DMS53 treated with DMSO at 0.1 percent for 48 hours (cell line): Measurements from ENCODE around the gene INSM1.

ENCODE experiments used
- DNase-seq: peaks from one replicate; lab custom pipeline; 2025; ENCODE audit not compliant: unreplicated experiment; lab: John Stamatoyannopoulos, UW

The INSM1 gene

GRCh38 chr20:20360464-20360863, 7.4 kb upstream of the INSM1 start:
- peak; percentile 80 for DNase-seq

- DNase-seq, result peak; percentile 86
These were observed 5.0 kb upstream of the INSM1 start for GRCh38 chr20:20362774-20363433.

- peak; percentile 69 for DNase-seq
These were observed 4.5 kb upstream of the INSM1 start for GRCh38 chr20:20363434-20363798.

- peak; percentile 89 for DNase-seq
These were observed 3.9 kb upstream of the INSM1 start for GRCh38 chr20:20363799-20364592.

DNA sequence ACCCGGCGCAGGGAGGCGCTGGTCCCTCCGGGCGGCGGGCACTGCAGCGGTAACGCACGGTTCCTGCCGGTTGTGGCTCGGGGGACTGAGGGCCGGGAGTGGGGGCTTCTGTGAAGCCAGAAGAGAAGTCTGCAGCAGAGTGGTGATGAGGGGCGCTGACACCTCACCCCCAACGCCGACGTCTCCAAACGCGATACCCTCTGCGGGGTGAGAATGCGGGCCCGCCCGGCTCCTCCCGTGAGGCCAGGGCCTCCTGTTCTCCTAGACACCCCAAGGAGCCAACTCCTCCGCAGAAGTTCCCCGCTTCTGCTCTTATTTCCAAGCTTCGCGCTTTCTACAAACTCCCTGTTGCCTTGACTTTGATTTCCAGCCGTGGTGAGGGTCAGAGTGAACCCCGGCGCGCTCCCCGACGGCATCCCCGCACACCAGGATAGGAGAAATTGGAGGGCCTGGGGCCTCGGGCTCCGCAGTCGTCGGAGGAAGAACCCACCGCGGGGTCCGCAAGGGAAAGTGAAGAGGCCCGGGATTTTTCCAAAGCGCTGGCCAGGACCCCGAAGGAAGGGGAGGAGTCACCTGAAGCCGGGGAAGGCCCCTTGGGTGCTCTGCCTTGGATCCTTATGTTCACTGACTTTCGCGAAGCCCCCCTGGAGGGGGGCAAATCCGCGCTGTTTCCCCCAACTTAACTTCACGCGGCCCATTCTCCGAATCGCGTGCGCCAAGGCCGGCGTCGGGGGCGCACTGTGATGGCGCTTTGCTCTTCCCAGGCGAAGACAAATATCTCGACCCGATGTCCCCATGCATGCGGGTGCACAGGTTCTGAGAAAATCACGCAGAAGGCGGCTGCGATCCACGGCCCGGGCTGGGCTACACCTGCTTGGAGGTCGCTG, 3.1 kb upstream of the INSM1 start:
- DNase-seq, result no peak

DNA sequence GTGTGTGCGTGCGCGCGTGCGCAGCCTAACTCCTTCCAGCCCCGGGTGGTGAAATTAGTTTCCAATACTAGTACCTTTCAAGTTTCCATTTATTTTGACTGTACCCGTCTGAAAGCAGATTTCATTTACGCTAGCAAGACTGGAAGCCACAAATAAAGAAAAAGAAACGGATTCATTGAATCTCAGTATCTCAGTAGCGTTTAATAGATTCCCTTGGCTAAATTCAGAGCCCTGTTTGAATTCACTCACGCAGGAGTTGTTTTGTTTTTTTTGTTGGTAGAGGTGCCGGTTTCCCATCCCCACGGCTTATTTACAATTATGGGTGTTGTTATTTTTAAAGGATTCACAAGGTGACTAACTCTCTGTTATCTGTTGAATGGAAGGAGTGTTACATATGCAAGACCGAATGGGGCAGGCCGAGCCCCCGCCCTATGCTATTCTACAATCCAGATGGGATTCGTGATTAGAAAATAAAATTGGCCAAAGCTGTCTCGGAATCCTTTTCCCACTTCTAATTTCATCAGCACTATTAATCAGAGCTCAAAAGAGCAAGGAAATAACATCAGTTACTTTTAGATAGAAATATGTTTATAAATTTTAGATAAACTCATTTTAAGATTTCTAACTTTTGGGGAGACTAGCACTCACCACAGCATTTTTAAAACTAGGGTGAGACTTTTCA, 2.3 kb upstream of the INSM1 start:
- DNase-seq, result no peak

GRCh38 chr20:20366551-20366875, 1.4 kb upstream of the INSM1 start:
- DNase-seq, result peak; percentile 66

- DNase-seq, result peak; percentile 66
These were observed 879 bp upstream of the INSM1 start for GRCh38 chr20:20366876-20367574.

- DNase-seq, result no peak
These were observed 730 bp downstream of the INSM1 start for GRCh38 chr20:20368418-20369249.

DNA sequence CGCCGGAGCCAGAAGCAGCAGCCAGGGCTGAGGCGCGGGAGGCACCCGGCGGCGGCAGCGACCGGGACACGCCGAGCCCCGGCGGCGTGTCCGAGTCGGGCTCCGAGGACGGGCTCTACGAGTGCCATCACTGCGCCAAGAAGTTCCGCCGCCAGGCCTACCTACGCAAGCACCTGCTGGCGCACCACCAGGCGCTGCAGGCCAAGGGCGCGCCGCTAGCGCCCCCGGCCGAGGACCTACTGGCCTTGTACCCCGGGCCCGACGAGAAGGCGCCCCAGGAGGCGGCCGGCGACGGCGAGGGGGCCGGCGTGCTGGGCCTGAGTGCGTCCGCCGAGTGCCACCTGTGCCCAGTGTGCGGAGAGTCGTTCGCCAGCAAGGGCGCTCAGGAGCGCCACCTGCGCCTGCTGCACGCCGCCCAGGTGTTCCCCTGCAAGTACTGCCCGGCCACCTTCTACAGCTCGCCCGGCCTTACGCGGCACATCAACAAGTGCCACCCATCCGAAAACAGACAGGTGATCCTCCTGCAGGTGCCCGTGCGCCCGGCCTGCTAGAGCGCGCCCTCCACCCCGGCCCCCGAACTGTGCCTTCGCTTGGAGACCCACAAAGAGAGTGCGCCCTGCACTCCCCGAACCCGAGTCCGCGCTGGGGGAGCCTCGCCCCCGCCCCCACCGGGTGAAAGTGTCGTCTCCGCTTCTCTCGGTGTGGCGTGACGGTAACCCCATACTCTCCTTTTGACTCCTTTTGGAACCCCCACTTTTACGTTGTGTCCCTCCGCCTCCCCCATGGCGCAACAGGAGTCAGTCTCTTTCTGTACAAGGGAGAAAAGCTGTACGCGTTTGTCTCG, 1.6 kb downstream of the INSM1 start:
- peak; percentile 57 for DNase-seq

DNA sequence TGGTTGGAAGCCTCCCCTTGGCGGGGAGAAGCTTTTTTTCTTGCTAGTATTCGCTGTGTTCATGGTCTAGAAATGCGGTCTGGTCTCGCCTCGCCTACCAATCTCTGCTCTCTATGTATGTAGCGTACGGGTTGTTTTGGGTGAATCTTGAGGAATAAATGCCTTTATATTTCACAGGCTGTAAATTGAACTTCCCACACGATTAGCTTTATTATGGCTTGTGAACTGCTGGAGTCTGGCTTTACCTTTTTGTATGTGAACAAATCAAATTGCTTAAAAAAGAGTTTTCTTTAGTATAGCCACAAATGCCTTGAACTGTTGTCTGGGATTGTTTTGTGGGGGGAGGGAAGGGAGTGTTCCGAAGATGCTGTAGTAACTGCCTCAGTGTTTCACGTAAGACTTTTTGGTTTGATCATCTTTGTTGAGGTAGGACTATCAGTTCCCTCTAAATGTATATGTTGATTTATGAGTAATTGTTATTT, 2.2 kb downstream of the INSM1 start:
- DNase-seq, result peak; percentile 13

DNA sequence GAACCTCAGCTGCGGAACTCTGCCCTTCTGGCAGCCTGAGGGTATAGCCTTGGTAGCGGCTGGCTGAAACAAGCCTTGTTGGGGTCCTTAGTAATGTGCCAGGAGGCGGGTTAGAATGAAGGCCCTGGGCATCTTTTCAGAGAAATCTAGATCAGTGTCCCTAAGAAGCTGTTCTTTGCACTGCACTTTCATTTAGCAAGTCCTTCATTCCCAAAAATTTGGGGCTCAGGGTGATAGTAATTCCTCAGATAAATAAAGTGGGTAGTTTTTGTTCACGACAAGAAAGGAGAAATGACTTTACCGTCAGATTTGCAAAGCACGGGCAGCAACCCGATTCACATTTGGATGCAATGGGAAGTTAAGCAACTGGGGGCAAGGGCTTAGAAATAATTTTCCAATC, 3.2 kb downstream of the INSM1 start:
- DNase-seq, result no peak

- DNase-seq, result no peak
These were observed 3.8 kb downstream of the INSM1 start for GRCh38 chr20:20371681-20372080.

GRCh38 chr20:20373091-20373571, 5.2 kb downstream of the INSM1 start:
- DNase-seq, result peak; percentile 69

GRCh38 chr20:20375862-20376261, 8.0 kb downstream of the INSM1 start:
- DNase-seq, result peak; percentile 72

DNA sequence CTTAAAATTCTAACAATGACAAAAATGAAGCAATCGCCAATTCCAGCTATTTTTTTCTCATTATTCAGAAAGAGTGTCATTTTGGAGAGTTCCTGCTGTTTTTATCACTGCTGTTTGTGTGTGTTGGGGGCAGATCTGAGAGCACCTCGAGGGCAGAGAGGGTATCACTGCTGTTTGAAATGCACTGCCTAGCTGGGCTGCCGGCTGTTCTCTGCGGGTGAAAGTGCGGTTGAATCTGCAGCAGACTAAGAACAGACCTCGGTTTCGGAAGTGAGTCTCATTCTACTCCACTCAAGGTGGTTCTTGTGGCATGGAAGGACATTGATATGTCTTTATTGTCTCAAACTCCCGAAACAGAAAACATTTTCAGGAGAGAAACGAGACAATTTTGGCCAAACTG, 18.3 kb downstream of the INSM1 start:
- no peak for DNase-seq

DNA sequence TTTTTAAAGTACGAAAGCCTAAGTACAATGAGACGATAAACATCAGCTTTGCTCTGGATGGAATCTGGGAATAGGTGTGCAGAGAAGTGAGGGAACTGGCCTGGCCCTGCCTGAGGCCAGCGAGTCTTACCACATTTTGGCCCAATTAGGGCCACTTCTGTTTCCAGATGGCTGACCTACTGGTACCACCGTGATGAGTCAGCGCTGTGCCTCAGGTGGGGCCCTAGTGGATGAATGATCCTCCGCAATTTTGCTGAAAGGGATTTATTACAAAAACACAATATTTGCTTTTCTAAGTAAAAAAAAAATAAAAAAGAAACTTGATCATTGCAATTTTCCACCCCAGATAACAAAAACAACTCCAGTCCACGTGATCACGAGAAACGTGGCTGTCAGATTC, 22.5 kb downstream of the INSM1 start:
- DNase-seq, result no peak

DNA sequence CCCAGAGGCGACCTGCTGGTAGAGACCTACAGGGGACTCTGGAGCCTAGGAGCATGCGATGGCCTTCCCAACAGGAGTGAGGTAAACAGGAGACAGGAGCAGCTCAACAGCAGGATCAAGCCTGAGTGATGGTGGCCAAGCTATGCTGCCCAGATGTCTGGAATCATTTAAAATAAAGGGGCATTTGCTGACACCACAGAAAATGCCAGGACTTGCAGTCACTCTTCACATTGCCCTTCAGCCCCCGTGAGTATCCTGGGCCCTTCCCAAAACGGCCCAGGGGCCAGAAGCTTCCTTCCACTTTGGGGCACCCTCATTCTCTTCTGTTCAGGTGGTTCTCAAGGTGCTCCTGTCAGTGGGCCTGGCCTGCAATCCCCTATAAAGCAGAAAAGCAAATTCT, 23.2 kb downstream of the INSM1 start:
- DNase-seq, result no peak

GRCh38 chr20:20391766-20392165, 23.9 kb downstream of the INSM1 start:
- DNase-seq, result no peak
